Measurements from ENCODE around the gene ZNF35.

GRCh38 chr3:44612678-44613077 lies 35.9 kb upstream of the ZNF35 start:
- no peak for TF ChIP-seq POLR2A (IDR thresholded peaks at IDR 0.05; ENCODE audit: low read length)
- no peak for TF ChIP-seq GATA1 (IDR thresholded peaks at IDR 0.05; ENCODE audit: low read depth, low read length)
